ENCODE results near the gene NRN1.

The NRN1 gene

DNA sequence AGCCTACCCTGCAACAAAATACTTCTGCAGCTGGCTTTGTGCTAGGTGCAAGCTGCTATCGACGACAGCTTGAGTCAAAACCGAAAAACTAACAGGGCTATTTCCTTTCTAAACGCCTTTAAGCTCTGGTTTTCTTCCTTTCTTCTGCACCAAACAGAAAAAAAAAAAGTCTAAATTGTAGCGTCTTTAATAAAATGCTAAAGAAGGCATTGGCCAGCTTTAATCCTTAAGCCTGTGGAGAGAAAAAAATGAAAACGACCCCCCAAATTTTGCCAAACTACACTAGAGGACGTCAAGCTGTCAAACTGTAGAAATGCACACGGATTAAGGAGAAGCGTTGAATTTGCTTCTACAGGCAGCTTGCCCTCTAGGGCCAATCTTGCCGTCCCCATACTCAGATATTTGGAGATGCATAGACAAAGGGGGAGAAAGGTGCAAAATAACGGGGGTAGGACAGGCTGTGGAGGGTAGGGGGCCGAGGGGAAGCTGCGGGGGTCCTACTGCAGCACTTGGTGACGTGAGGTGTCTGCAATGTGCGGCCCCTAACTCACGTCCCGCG is 1.4 kb upstream of the NRN1 start:
- Histone ChIP-seq H3K4me2 (ENCODE audit: low read length) (peak overlapping the region; percentile 100), H3K9me3 (ENCODE audit: insufficient read depth, low read length) (no peaks in the 10 kb centered on the region), H3K36me3 (replicated peaks; ENCODE audit: low read depth, low read length) (no peaks in the 10 kb centered on the region), H3K4me3 (ENCODE audit: low read length) (peak overlapping the region; percentile 95), H4K20me1 (ENCODE audit: insufficient read depth, low read length) (no peaks in the 10 kb centered on the region), H3K9ac (ENCODE audit: low read length) (peak overlapping the region; percentile 75), H2AFZ (ENCODE audit: low read depth, low read length) (peak overlapping the region; percentile 66), H3K27me3 (ENCODE audit: low read depth, low read length) (0 out of 2 replicates have a peak, but pooled peaks cover 3% of the 10 kb centered on the region), H3K4me1 (ENCODE audit: low read length) (peaks cover 19% of the 10 kb centered on the region), H3K27ac (ENCODE audit: low read length) (peak overlapping the region; percentile 68), H3K79me2 (ENCODE audit: low read length) (peaks cover 3% of the 10 kb centered on the region; the same call in 1 of the 2 replicates)
- no peak for TF ChIP-seq EZH2phosphoT487 (IDR thresholded peaks at IDR 0.05; ENCODE audit: low read depth)
- TF ChIP-seq, protein P1, sequence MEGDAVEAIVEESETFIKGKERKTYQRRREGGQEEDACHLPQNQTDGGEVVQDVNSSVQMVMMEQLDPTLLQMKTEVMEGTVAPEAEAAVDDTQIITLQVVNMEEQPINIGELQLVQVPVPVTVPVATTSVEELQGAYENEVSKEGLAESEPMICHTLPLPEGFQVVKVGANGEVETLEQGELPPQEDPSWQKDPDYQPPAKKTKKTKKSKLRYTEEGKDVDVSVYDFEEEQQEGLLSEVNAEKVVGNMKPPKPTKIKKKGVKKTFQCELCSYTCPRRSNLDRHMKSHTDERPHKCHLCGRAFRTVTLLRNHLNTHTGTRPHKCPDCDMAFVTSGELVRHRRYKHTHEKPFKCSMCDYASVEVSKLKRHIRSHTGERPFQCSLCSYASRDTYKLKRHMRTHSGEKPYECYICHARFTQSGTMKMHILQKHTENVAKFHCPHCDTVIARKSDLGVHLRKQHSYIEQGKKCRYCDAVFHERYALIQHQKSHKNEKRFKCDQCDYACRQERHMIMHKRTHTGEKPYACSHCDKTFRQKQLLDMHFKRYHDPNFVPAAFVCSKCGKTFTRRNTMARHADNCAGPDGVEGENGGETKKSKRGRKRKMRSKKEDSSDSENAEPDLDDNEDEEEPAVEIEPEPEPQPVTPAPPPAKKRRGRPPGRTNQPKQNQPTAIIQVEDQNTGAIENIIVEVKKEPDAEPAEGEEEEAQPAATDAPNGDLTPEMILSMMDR (IDR thresholded peaks at IDR 0.05; ENCODE audit: low read depth, low read length) = no peak

DNA sequence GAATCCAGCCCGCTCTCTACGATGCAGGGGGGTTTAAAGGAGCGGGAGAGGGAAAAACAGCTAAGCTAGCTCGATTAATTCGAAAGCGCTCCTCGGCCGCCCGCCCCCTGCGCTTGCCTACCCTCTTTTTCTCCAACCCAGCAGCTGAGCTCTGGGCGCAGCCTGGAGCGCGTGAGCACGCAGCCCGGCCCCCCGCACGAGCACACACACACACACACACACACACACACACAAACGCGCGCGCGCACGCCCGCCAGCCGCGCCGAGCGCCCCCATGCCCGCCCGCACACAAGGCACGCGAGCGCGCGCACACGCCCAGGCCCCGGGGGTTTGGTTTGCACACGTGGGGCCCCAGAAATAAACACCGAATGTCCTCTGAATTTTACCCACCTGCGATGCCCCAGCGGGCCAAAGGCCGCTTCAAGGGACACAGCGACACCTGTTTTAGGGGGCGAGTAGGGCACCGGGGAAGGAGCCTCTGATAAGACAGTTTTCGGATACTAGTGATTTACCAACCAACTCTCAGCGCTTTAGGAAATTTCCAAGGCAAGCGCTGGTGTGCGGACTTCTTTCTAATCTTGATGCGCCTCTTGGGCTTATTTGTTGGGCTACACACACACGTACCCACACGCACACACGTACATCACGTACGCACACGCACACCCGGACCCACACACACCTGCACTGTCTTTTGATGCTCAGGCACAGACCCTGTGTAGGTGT is 802 bp upstream of the NRN1 start:
- Histone ChIP-seq H2AFZ (ENCODE audit: low read depth, low read length) (peak overlapping the region; percentile 66), H3K9ac (ENCODE audit: low read length) (peak overlapping the region; percentile 75), H3K4me2 (ENCODE audit: low read length) (peak overlapping the region; percentile 100), H3K79me2 (ENCODE audit: low read length) (peaks cover 3% of the 10 kb centered on the region; the same call in 1 of the 2 replicates), H3K9me3 (ENCODE audit: insufficient read depth, low read length) (no peaks in the 10 kb centered on the region), H3K4me3 (ENCODE audit: low read length) (peak overlapping the region; percentile 95), H3K36me3 (replicated peaks; ENCODE audit: low read depth, low read length) (no peaks in the 10 kb centered on the region), H4K20me1 (ENCODE audit: insufficient read depth, low read length) (no peaks in the 10 kb centered on the region), H3K27me3 (ENCODE audit: low read depth, low read length) (0 out of 2 replicates have a peak, but pooled peaks cover under 1% of the 10 kb centered on the region), H3K27ac (ENCODE audit: low read length) (peak overlapping the region; percentile 68), H3K4me1 (ENCODE audit: low read length) (peaks cover 19% of the 10 kb centered on the region)
- TF ChIP-seq, protein P1 (IDR thresholded peaks at IDR 0.05; ENCODE audit: low read depth, low read length) = peak; percentile 51
- TF ChIP-seq EZH2phosphoT487 (IDR thresholded peaks at IDR 0.05; ENCODE audit: low read depth) = no peak

DNA sequence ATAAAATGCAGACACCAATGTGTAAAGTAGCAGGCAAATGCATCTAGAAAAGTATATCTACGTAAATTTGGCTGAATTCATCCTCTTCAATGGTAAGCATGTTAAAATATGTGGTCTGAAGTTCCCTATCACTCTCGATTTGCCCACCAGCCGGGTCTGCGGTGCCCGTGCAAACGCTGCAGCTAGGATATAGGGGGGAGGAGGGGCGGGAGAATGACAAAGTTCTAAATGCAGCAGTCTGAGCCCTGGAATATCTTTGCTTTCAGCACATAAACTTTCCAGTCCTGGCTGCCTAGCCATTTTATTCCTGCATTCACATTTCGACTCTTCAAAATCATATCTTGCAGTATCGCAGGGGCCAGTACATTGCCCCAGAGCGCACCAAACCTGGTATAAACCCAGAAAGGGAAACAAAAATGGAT is 708 bp downstream of the NRN1 start:
- no peaks in the 10 kb centered on the region for H3K27me3 ChIP-seq (ENCODE audit: low read depth, low read length)
- TF ChIP-seq, protein P1 (IDR thresholded peaks at IDR 0.05; ENCODE audit: low read depth, low read length) = no peak
- TF ChIP-seq EZH2phosphoT487 (IDR thresholded peaks at IDR 0.05; ENCODE audit: low read depth) = no peak
- no peak overlapping the region for H3K9ac ChIP-seq (ENCODE audit: low read length)
- peaks cover 3% of the 10 kb centered on the region; the same call in 1 of the 2 replicates for H3K79me2 ChIP-seq (ENCODE audit: low read length)
- H3K4me1 ChIP-seq (ENCODE audit: low read length) = peaks cover 19% of the 10 kb centered on the region
- no peak overlapping the region for H2AFZ ChIP-seq (ENCODE audit: low read depth, low read length)
- no peaks in the 10 kb centered on the region for H4K20me1 ChIP-seq (ENCODE audit: insufficient read depth, low read length)
- no peaks in the 10 kb centered on the region for H3K9me3 ChIP-seq (ENCODE audit: insufficient read depth, low read length)
- no peaks in the 10 kb centered on the region for H3K36me3 ChIP-seq (replicated peaks; ENCODE audit: low read depth, low read length)
- peak overlapping the region; percentile 95; the same call in 1 of the 2 replicates for H3K4me3 ChIP-seq (ENCODE audit: low read length)
- no peak overlapping the region for H3K27ac ChIP-seq (ENCODE audit: low read length)
- peak overlapping the region; percentile 100 for H3K4me2 ChIP-seq (ENCODE audit: low read length)
